GM15510 (cell line): ENCODE measurements around the gene CEBPZ.

Experiments used
- POLR2A ChIP-seq: IDR thresholded peaks from 3 replicates; pipeline ENCODE4 v1.6.1; 2011; ENCODE audit warnings: borderline replicate concordance; ENCODE audit not compliant: insufficient read length; ENCODE audit errors: extremely low read depth

Gene CEBPZ

GRCh38 chr2:37167636-37168180 lies 63.7 kb downstream of the CEBPZ start:
- TF ChIP-seq POLR2A = no peak

GRCh38 chr2:37164757-37165156 lies 66.6 kb downstream of the CEBPZ start:
- no peak for TF ChIP-seq POLR2A

- peak; percentile 71 for TF ChIP-seq POLR2A
These were observed 74.3 kb downstream of the CEBPZ start, which contains the start of gene EIF2AK2 for GRCh38 chr2:37156857-37157714. EIF2AK2 (minus strand) TSS chr2:37156980; CDS start chr2:37147806, 9,174 bp downstream.

GRCh38 chr2:37156071-37156856 lies 75.1 kb downstream of the CEBPZ start:
- no peak for TF ChIP-seq POLR2A

- TF ChIP-seq POLR2A = no peak
These were observed 76.6 kb downstream of the CEBPZ start for GRCh38 chr2:37154785-37155184.

DNA sequence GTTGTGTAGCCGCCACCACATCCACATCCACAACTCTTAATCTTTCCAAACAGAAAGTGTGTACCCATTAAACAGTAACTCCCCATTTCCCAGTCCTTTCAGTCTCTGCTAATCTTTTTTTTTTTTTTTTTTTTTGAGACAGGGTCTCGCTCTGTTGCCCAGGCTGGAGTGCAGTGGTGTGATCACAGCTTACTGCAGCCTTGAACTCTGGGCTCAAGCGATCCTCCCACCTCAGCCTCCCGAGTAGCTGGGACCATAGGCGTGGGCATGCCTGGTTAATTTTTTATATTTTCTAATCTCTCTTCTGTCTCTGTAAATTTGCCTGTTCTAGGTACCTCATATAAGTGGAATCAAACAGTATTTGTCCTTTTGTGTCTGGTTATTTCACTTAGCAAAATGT lies 78.2 kb downstream of the CEBPZ start:
- no peak for TF ChIP-seq POLR2A
